ENCODE data around the gene AKAP5.

GRCh38 chr14:64474041-64474440 lies 8.7 kb downstream of the AKAP5 start:
- TF ChIP-seq CTCF (IDR thresholded peaks at IDR 0.05) (no peak), POLR2AphosphoS5 (IDR thresholded peaks at IDR 0.05) (no peak), POLR2A (IDR thresholded peaks at IDR 0.05) (no peak)
